Measurements from ENCODE around the gene GALM.
"Not testable (repeated sequence)": the region's sequence is repeated elsewhere in the genome, so short reads cannot be mapped to it uniquely, and the experiment has no call there.

GALM gene

DNA sequence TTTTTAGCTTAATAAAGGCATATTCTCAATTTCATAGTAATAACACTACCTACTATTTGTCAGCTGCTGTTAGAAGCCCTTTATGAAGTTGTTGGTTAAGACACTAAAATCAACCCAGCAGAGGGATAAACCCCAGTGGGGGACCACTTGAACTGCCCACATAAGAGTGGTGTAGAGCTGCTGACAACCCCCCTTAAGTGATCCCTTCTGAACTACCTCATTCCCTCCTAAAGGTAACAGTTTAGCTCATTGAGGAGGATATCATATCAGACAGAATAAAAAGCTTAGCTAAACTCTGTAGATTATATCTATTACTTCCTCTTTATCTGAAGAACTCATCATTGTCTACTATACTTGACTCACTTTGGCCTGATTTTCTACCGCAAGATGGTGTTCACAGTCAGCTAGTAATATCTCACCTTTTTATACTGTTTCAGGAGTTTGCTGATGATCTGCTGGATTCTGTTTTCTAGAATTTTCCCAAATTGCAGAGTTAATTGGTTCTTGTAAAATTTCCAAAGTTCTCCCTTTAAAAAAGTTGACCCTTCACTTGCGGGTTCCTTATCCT, 16.2 kb downstream of the GALM start:
- DNase-seq (ENCODE audit: low read depth): no peak

DNA sequence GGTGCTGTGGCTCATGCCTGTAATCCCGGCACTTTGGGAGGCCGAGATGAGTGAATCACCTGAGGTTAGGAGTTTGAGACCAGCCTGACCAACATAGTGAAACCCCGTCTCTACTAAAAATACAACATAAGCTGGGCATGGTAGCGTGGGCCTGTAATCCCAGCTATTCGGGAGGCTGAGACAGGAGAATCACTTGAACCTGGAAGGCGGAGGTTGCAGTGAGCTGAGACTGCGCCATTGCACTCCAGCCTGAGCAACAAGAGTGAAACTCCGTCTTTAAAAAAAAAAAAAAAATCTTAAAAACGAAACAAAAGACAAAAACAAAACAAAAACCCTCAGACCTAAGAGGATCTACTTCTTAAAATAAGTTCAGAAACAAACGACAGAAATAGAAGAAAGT, 16.7 kb downstream of the GALM start:
- DNase-seq (ENCODE audit: low read depth): not testable (repeated sequence)

DNA sequence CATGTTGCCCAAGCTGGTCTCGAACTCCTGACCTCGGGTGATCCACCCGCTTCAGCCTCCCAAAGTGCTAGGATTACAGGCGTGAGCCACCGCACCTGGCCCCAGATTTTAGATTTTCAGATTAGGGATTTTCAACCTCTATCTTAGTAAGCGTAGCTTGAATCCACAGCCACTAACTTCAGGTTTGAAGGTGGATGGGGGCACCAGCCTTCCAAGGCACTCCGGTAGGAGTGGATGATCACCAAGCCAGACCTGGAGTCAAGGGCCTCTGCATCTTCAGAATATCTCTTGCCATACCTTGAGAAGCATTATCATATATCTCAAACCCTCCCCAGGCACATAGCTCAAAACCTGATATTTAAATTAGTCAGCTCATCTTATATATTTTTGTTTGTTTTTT, 17.9 kb downstream of the GALM start:
- no peak for DNase-seq (ENCODE audit: low read depth)

DNA sequence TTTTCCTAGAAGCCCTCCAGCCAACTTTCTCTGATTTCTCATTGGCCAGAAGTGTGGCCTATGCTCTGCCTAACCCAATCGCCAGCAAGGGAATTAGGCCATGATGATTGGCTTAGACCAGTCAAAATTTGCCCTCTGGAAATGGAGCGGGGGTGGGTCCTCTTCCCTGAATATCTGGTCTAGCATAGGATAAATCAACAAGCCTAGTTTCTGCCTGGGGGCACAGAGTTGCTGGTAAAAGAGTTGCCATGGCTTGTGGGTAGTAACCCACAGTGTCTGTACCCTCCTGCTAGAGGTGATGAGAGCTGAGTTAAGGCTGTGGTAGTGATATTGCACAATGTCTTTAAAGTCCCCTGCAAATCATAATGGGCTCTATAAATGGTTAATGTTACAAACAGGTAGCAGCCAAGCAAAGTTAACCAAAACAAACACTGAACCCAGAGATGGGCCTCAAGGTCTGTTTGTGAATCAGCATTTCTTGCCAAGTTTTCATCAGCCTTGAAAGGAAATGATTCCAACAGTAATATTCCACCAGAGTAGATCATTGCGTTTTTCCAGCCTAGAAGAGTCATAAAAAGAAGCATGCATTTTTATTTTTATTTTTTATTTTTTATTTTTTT, 19.3 kb downstream of the GALM start:
- DNase-seq (ENCODE audit: low read depth): no peak

DNA sequence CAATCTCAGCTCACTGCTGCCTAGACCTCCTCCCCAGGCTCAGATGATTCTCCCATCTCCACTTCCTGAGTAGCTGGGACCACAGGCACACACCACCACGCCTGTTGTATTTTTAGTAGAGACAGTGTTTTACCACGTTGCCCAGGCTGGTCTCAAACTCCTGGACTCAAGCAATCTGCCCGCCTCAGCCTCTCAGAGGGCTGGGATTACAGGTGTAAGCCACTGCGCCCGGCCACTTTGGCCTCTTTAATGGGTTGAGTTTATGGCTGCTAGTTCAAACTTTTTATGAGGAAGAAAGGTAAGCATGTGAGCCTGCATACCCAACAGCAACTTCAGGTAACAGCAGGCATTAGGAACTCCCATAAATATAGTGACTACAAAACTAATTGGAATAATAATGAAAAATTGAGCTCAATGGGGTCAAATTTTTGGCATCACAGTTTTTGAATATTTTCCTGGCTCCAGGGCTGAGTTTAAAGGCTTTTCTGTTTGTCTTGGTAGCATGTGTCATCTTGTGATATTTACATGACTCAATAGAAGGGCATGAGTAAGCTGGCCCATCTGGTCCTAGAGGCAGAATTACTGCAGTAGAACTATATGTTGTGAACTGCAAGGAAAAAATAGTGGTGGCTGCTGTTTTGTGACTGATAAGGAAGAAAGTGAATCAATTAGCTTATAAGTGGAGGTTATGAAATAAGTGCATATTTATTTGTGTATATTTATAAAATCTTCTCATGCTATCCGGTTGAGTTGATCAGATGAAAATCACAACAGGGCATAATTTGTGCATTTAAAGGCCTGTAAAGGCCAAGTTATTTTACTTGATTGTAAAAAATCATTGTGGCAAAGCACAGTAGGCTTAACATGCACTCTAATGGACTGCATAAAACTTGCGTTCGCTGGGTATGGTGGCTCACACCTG, 24.8 kb downstream of the GALM start:
- DNase-seq (ENCODE audit: low read depth): no peak

DNA sequence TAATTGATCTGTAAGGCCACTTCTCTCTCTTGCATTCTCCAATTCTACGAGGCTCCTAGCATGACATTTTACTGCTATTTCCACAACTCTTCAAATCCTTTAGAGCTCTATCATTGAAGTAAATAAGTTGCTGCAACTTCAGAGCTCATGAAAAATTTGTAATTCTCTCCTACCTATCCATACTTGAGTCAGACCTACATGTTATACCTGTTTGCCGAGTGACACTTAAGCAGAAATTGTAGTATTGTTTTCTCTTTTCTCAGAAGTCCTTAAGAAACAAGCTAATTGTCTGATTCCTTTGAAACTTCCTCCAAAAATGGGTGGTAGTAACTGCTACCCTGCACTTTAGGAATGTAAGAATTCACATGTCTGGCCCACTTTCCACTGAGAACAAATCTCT, 26.1 kb downstream of the GALM start:
- DNase-seq (ENCODE audit: low read depth): no peak

DNA sequence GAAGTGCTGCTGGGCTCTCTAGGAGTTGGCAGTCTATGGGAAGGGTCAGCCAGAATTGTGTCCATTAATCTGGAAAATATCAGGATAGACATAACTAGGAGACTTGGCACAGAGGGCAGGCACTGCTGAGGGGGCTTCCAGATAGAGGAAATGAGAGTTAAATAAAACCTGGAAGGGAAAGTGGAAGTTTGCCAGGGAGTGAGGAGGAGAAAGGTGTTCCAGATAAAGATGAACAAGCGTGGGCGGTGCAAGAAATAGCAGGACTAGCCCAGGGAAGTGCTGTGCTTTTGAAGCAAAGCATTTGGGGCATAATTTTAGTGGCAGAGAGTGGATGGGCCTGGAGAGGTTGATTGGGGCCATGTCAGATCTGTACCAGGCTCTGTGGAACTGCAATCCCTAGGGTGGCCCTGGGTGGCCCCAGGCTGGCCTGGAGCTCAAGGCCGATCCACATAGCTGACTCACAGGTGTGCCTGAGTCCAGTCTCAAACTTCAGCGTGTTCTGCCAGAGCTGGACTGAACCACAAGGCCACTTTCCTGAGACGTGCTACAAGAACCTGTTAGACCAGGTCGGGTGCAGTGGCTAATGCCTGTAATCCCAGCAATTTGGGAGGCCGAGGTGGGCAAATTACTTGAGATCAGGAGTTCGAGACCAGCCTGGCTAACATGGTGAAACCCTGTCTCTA, 26.9 kb downstream of the GALM start:
- DNase-seq (ENCODE audit: low read depth): no peak

DNA sequence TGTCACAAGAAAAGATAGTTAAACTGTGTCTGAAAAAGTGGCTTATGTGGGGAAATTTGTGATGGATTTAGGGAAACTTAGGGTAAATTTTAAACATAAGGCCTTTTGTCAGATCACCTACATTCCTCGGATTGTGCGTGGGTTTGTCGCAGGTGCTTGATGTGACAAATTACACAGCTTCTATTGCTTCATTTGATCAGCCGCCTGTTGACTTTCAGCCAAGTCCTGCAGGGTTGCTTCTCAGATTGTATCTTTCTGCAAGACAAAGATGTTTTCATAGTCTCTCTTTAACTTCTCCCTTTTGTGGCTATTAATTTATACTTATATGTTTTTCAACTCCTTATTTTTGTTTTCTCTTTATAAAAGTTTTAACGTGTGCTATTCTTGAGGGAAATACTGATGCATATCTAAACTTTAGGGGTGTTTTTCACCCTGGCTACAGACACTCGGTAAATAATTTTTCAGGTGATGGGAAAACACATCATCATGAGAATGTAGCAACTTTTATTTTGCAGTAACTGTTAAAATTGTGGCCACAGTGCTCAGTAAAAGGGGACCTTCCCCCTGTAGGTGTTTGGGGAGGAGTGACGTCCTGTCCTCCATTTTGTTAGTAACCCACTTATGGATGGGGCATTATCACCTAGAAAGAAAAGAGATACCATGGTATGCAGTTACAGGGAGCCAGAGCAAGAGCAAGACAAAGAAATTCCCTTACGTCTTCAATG, 31.4 kb downstream of the GALM start:
- DNase-seq (ENCODE audit: low read depth): no peak

DNA sequence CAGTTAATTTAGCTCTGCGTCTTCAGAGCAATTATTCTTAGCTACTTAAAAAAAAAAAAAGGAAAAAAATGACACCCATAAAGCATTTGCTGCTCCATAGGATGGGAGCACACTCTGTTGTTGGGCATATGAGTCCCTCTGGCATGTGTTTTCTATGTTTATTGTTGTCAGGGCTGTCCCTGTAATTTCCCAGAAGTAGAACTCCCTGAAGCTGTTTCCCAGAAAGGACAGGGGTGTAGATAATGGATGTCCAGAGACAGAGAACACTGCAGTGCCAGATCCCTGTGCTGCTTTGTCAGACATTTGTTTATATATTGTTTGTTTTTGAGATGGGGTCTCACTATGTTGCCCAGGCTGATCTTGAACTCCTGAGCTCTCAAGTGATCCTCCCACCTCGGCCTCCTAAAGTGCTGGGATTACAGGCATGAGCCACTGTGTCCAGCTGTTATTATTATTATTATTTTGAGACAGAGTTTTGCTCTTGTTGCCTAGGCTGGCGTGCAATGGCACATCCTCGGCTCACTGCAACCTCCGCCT, 32.6 kb downstream of the GALM start:
- DNase-seq (ENCODE audit: low read depth): no peak

DNA sequence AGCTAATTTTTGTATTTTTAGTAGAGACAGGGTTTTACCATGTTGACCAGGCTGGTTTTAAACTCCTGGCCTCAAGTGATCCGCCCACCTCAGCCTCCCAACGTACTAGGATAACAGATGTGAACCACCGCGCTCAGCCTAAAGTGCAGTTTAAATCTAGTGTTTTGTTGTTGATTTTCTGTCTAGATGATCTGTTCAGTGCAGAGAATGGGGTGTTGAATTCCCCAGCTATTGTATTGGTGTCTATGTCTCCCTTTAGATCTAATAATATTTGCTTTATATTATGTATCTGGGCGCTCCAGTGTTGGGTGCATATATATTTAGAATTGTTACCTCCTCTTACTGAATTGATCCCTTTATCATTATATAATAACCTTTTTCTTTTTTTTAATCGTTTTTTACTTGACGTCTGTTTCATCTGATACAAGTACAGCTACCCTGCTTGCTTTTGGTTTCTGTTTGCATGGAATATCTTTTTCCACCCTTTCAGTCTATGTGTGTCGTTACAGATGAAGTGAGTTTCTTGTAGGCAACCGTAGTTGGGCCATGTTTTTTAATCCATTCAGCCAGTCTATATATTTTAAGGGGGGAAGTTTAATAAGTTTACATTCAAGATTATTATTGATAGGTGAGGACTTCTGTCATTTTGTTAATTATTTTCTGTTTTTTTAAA, 34.3 kb downstream of the GALM start:
- no peak for DNase-seq (ENCODE audit: low read depth)

DNA sequence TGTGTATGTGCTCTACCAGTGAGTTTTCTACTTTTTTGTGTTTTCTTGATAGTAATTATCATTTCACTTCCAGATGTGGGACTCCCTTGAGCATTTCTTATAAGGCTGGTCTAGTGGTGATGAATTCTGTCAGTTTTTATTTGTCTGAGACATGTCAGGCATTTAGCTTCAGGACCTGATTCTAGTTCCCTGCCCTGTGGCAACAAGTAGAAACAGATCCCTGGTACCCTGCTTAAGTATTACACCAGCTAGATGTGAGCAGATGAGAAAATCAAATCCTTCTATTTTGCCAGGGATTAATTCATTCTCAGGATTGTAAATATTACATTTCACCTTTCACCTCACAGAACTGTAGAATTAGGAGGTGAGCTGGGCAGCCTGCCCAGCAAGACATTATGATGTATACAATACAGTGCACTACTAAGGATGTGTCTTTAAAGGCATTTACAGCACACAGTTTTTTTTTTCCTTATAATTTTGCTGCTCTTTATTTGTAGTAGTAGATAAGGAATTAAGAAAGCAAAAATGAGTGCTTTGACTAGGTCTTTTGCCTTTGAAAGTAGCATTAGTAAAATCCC, 35.1 kb downstream of the GALM start:
- DNase-seq (ENCODE audit: low read depth): no peak

DNA sequence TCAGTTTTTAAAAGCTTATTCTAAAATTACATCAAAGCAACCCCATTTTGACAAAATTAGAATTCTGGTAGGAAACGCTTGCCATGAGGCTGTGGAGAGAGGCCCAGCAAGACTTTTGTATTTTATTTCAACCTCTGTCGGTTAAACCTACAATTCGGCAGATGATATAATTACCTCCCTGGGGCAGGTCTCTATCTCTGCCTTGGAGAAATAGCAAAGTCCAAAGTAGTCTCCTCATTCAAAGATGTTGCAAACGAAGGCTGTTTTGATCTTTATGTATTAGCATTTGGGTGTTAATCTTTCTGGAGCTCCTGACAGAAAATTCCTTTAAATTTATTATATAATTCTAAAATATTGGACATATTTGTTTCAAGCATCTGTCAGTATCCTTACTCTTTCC, 35.6 kb downstream of the GALM start:
- no peak for DNase-seq (ENCODE audit: low read depth)

DNA sequence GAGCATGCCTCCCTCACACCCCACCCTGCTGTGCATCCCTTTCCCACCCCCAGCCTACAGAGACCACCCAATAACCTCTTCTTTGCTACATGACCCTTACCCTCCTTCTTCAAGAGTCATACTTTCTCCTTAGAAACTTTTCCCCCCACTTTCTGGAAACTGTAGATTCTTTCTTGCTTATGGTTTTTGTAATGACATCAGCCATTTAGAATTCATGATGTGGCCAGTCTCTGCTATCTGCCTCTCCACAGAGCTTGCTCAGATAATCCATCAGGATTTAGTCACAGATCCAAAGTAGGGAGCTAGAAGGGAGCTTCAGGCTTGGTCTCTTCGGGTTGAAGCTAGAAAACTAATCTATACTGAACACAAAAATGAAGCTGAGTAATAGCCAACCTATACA, 36.5 kb downstream of the GALM start:
- no peak for DNase-seq (ENCODE audit: low read depth)

DNA sequence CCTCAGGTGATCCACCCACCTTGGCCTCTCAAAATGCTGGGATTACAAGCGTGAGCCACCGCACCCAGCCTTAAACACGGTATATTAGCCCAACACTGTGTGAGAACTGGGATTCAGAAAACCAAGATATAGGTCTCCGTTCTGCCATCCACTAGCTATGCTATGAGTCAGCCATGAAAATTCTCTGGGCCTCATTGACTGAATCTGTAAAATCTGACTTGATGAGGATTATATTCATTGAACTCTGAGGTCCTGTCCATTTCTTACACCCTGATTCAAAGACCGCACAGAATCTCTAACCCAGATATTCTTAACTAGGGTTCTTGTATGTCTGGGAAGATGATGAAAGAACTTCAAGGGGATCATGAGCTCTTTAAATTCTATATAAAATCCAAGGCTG, 37.4 kb downstream of the GALM start:
- not testable (repeated sequence) for DNase-seq (ENCODE audit: low read depth)

DNA sequence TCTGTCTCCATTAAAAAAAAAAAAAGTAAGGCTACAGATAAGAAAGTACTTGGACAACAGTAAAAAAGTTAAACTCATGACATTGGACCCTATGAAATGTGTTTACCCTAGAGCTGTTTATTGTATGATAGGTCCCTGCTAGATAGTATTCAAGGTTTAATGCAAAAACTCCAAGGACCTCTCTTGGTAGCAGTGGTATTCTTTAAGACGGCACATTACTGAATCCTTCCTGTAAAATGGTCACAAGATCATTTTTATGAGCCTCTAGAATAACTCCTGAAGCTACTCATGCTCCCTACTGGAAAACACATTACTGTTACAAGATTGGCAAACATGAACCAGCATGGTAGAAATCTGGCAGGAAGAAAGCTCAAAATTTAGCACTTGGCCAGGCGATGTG, 38.8 kb downstream of the GALM start:
- no peak for DNase-seq (ENCODE audit: low read depth)

DNA sequence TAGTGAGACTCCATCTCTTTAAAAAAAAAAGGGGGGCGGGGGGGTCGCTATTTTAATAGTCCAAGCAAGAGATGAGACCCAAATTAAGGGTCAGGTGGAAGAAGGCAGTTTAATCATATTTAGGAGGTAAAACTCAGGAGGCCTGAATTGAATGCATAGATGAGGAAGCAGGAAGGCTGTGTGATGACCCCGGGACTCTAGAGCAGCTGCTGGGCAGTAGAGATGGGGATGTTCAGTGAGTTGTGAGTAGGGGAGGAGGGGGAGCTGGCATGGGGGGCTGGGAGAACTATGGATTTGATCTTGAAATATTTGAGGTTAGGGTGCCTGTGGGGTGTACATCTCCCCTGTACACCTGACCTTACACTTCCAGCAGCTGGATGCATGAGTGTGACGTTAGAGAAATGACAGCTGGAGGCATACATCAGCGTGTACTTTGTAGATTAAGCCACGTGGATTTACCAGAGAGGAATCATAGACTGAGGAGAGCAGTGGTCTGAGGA, 41.0 kb downstream of the GALM start:
- no peak for DNase-seq (ENCODE audit: low read depth)

DNA sequence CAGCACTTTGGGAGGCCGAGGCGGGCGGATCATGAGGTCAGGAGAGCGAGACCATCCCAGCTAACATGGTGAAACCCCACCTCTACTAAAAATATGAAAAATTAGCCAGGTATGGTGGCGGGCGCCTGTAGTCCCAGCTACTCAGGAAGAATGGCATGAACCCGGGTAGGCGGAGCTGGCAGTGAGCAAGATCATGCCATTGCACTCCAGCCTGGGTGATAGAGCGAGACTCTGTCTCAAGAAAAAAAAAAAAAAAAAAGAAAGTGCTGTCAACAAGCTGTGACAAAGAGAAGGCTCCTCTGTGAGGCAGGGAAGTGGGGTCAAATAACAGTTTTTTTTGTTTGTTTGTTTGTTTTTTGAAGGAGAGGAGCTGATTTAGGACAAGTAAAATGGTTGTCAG, 42.6 kb downstream of the GALM start:
- not testable (repeated sequence) for DNase-seq (ENCODE audit: low read depth)

DNA sequence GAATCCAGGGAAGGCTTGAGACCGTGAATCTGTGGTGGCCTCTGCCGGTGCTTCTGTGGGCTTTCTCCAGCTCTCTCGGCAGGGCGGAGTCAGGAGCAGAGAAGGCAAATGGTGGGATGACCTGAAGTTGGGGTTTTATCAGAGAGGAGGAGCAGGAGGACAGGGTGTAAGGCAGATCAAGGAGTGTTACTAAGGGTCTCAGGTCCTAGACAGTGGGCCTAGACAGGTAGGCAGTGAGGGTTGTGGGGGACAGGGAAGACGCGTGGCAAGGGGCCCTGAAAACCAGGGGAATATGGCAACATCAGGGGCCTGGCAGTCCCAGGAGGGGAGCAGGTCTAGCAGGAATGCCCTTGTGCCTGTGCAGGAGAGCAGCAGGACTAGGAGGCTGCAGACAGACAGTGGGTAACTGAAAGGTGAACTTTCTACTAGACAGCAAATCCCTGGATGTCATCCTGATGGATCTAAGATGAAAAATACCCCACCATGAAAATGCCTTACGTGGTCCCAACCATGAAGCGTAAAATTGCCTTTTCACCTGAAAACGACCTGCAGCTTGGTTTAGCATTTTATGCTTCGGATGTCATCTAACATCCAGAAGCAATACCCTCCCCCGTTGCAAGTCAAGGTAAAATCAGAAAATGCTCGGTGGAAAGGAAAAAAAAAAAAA, 43.1 kb downstream of the GALM start:
- DNase-seq (ENCODE audit: low read depth): no peak

DNA sequence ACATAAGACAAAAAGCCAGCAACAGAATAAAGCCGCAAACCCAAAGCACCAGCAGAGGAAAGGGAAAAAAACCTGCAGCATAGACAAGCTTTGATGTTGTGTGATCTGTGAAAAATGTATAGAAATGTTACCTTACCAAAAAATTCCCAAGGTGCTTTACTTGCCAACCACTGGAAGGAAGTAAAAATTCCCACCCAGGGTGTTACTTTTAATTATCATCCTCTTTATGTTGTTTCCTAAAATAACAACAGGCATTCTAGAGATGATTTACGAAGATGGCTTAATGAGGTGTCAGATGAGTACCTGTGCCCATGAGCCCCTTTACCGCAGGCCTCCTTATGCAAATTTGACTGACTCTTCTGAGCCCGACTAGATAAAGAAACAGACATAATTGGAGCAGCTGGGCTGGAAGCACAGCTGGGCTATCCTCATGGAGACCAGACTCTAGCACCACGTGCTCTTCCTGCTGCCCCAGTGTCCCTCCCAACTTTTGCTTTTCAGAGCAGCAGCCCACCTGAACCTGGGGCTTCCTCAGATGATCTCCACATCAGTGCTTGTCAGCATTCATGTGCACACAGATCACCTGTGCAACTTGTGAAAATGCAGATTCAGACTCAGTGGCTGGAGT, 43.8 kb downstream of the GALM start:
- DNase-seq (ENCODE audit: low read depth): peak; percentile 12

DNA sequence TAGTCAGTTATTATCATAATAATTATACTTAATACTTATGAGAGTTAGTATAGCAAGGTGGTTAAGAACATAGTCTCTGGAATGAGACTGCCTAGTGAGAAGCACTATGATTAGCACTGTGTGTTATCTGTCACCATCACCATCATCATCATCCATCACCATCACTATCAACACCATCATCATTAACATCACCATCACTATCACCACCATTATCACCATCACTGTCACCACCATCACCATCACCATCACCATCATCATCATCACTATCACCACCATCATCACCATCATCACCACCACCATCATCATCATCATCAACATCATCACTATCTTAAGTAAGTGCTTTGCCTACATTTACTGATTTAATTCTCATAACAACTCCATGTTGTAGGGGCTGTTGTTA, 45.6 kb downstream of the GALM start:
- no peak for DNase-seq (ENCODE audit: low read depth)
